ENCODE measurements around the gene TIMM22.

DNA sequence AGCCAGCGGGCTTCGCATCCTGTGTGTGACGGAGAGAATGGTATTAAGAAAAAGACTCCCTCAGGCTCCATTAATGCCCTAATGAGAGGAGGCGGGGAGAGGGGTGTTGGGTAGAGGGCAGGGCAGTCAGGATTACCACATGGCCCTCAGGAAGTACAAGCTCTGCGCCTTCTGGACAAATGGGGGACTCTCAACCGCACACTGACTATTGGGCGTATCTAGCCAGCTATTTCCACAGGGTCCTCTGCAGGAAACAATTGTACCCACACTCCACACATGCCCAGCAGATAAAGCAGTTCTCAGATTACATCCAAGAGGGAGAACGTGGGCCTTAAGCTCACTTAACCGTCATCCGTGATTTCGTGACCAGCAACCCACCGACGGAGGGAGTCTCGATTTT lies 32.1 kb upstream of the TIMM22 start:
- TF ChIP-seq TAF1 (CRISPR knock-in tag; IDR thresholded peaks at IDR 0.05) (no peak), MAZ (IDR thresholded peaks at IDR 0.05; ENCODE audit: borderline replicate concordance, low read depth, low read length) (no peak), MAZ (CRISPR knock-in tag; IDR thresholded peaks at IDR 0.05; ENCODE audit: low read depth) (no peak), EZH2 (conservative IDR thresholded peaks at IDR 0.05; ENCODE audit: low read depth, low read length) (no peak), ZNF142 (CRISPR knock-in tag; IDR thresholded peaks at IDR 0.05) (no peak), ZNF24 (IDR thresholded peaks at IDR 0.05) (no peak)
